ENCODE measurements around the gene PTGS1. TPM values are rescaled to one million over a fixed set of nuclear protein-coding genes. Genes with fewer than 3 reads are reported as not detected.
"Not testable (repeated sequence)": the region's sequence is repeated elsewhere in the genome, so short reads cannot be mapped to it uniquely, and the experiment has no call there.

The PTGS1 gene
- polyA plus RNA-seq, result 9.2 TPM
- long read RNA-seq, donor 1, partial matches to known transcripts, result 0 of 1 reads
- long read RNA-seq, donor 1, other reads (novel, unspliced or antisense), result 0 of 1 reads
- long read RNA-seq, donor 2, result 0 reads
- long read RNA-seq, donor 3, result 0 reads
- long read RNA-seq, donor 4, result 0 reads
- long read RNA-seq, donor 5, result 0 reads
- long read RNA-seq, donor 6, partial matches to known transcripts, result 0 of 1 reads
- long read RNA-seq, donor 6, other reads (novel, unspliced or antisense), result 0 of 1 reads
- long read RNA-seq, donor 7, full-length matches to known transcripts, result 4 of 4 reads
- long read RNA-seq, donor 7, partial matches to known transcripts, result 0 of 4 reads
- long read RNA-seq, donor 7, other reads (novel, unspliced or antisense), result 0 of 4 reads
- long read RNA-seq, donor 8, result 0 reads
- long read RNA-seq, donor 9, result 0 reads
- long read RNA-seq, donor 10, result 0 reads
- long read RNA-seq, donor 11, partial matches to known transcripts, result 0 of 2 reads
- long read RNA-seq, donor 11, other reads (novel, unspliced or antisense), result 0 of 2 reads

DNA sequence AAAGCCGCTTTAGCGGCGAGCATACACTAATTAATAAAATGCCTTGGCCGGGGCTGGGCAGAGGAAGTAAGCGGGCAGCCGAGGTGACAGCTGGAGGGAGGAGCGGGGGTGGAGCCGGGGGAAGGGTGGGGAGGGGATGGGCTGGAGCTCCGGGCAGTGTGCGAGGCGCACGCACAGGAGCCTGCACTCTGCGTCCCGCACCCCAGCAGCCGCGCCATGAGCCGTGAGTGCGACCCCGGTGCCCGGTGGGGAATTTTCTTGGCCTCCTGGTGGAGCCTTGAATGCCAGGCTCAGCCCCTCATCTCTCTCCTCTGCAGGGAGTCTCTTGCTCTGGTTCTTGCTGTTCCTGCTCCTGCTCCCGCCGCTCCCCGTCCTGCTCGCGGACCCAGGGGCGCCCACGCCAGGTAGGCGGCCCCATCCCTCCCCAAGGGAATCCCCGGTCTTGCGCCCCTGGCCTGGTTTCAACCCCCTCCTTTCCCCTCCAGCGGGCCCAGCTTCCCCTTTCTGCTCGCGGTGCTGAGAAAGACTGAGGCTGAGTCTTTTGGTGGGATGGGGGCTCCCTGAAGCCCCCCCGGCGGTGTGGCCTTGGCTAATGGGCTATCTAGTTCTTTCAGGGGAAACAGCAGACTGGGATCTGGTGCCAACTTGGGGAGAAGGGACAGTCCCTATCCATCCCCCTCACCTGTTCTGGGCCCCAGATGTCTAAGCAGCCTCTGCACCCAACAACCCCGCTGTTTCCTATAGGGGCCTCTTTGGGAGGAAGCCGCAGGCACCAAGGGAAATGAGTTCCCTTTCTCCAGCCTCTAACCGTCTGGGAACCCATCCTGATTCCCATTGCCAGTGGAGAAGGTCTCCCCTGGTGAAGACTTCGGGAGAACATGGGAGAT is at the start of gene PTGS1:
Gene PTGS1 (plus strand): TSS at position 156 of the 887 bp plus-strand sequence. CDS start 61 bp downstream, at position 217.
- H3K4me3 ChIP-seq (ENCODE audit: low read length), result peak within 1 kb of the TSS; percentile 26
- DNase-seq, result no peak
- no CpG with 5 or more reads among the region's 39 CpGs for WGBS (ENCODE audit: insufficient coverage, low lambda C conversion rate)
- peaks cover 16% of the 10 kb centered on the region for H3K4me1 ChIP-seq (ENCODE audit: control insufficient read depth, insufficient read depth, low read length)
- peaks cover 44% of the 10 kb centered on the region for H3K27me3 ChIP-seq (ENCODE audit: control insufficient read depth, insufficient read depth, low read length)
- no peaks in the 10 kb centered on the region for H3K36me3 ChIP-seq (ENCODE audit: control insufficient read depth, insufficient read depth, low read length)
- H3K27ac ChIP-seq (ENCODE audit: low read length), result no peak within 1 kb of the TSS
- H3K9me3 ChIP-seq (ENCODE audit: control insufficient read depth, low read depth, low read length), result peaks cover 3% of the 10 kb centered on the region

DNA sequence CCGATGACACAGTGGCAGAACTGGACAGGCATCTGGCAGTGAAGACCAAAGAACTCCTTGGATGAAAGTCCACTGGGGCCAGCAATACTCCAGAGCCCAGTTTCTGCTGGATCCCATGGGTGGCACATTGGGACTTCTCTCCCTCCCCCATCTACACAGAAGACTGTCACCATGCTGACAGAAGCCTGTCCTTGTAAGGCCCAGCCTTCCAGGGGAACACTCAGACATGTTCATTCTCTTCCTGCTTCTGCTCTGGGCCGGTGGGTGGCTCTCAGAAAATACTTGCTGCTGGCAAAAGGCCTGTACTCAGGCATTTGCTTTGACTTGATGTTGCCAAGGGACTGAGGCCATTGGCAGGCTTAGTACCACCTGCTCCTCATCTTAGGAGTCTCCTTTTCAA is 48.3 kb upstream of the PTGS1 start:
- H3K27ac ChIP-seq (ENCODE audit: low read length), result no peak overlapping the region
- no peaks in the 10 kb centered on the region for H3K4me1 ChIP-seq (ENCODE audit: control insufficient read depth, insufficient read depth, low read length)
- no peak overlapping the region for H3K4me3 ChIP-seq (ENCODE audit: low read length)
- peaks cover 38% of the 10 kb centered on the region for H3K36me3 ChIP-seq (ENCODE audit: control insufficient read depth, insufficient read depth, low read length)
- no peaks in the 10 kb centered on the region for H3K27me3 ChIP-seq (ENCODE audit: control insufficient read depth, insufficient read depth, low read length)
- no CpG with 5 or more reads among the region's 2 CpGs for WGBS (ENCODE audit: insufficient coverage, low lambda C conversion rate)
- no peaks in the 10 kb centered on the region for H3K9me3 ChIP-seq (ENCODE audit: control insufficient read depth, low read depth, low read length)
- no peak for DNase-seq

DNA sequence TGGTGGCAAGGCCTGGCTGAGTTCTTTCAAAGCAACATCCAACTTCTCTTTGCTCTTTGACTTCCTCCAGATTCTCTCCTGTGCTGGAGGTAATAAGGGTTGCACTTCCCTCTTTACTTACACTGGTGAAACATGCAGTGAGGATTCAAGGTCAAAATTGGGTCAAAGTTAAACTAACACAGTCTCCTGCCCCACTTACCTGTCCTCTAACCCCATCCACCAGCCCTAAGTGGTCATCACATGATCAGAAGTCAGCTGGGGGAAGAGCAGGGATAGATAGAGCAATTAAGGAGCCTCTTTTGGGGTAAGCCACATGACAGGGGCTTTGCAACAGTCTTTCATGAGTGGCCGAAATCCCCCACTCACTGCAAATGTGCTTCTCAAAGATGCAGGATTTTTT is 46.2 kb upstream of the PTGS1 start:
- H3K4me3 ChIP-seq (ENCODE audit: low read length); H3K27ac ChIP-seq (ENCODE audit: low read length); H3K9me3 ChIP-seq (ENCODE audit: control insufficient read depth, low read depth, low read length); H3K4me1 ChIP-seq (ENCODE audit: control insufficient read depth, insufficient read depth, low read length); DNase-seq; H3K27me3 ChIP-seq (ENCODE audit: control insufficient read depth, insufficient read depth, low read length): not testable (repeated sequence)
- no CpG with 5 or more reads among the region's 1 CpG for WGBS (ENCODE audit: insufficient coverage, low lambda C conversion rate)
- peaks cover 40% of the 10 kb centered on the region for H3K36me3 ChIP-seq (ENCODE audit: control insufficient read depth, insufficient read depth, low read length)

DNA sequence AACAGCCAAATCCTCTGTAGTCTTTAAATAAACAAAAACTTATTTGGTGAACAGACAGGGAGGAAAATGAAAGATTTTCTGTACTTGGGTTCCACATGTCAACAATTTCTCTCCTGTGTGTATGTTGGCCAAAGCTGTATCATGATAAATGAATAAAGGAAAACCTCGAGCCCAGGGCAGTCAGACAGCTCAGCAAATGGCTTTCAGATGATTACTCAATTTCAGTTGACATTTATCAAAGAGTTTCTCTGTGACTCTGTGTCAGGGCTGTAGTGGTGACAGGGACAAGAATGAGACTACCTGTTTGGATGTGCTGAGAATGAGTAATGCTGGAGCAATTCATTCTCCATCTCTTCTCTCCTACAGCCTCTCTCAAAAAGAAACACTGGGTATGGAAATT is 45.7 kb upstream of the PTGS1 start:
- WGBS (ENCODE audit: insufficient coverage, low lambda C conversion rate), result no CpG with 5 or more reads among the region's 1 CpG

DNA sequence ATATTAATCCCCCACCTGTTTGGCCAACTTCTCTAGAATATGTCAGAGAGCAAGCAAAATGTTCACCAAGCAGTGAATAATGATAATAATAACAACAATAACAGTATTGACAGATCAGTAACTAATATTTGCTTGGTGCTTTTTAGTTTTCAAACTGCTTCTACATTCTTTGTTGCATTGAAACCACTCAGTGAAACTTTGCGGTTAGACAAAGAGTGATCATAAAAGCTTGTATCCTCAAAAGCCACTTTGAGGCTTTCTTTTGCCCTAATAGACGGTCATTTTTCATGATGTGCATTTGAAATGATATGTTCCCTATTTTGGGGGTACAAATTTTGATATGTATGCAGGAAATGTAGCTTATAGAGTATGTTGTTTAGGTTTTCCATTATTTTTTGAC is 43.6 kb upstream of the PTGS1 start:
- H3K27me3 ChIP-seq (ENCODE audit: control insufficient read depth, insufficient read depth, low read length), result no peaks in the 10 kb centered on the region
- H3K27ac ChIP-seq (ENCODE audit: low read length), result no peak overlapping the region
- peaks cover 38% of the 10 kb centered on the region for H3K36me3 ChIP-seq (ENCODE audit: control insufficient read depth, insufficient read depth, low read length)
- no peaks in the 10 kb centered on the region for H3K9me3 ChIP-seq (ENCODE audit: control insufficient read depth, low read depth, low read length)
- 100% methylated on average over 1 of the region's 2 CpGs for WGBS (ENCODE audit: insufficient coverage, low lambda C conversion rate)
- H3K4me1 ChIP-seq (ENCODE audit: control insufficient read depth, insufficient read depth, low read length), result no peaks in the 10 kb centered on the region
- no peak for DNase-seq
- no peak overlapping the region for H3K4me3 ChIP-seq (ENCODE audit: low read length)

More for the DNA sequence above, 45.7 kb upstream of the PTGS1 start:
- Histone ChIP-seq H3K36me3 (ENCODE audit: control insufficient read depth, insufficient read depth, low read length) (peaks cover 44% of the 10 kb centered on the region), H3K4me3 (ENCODE audit: low read length) (no peak overlapping the region), H3K4me1 (ENCODE audit: control insufficient read depth, insufficient read depth, low read length) (no peaks in the 10 kb centered on the region), H3K27me3 (ENCODE audit: control insufficient read depth, insufficient read depth, low read length) (no peaks in the 10 kb centered on the region), H3K27ac (ENCODE audit: low read length) (no peak overlapping the region), H3K9me3 (ENCODE audit: control insufficient read depth, low read depth, low read length) (no peaks in the 10 kb centered on the region)
- no peak for DNase-seq

DNA sequence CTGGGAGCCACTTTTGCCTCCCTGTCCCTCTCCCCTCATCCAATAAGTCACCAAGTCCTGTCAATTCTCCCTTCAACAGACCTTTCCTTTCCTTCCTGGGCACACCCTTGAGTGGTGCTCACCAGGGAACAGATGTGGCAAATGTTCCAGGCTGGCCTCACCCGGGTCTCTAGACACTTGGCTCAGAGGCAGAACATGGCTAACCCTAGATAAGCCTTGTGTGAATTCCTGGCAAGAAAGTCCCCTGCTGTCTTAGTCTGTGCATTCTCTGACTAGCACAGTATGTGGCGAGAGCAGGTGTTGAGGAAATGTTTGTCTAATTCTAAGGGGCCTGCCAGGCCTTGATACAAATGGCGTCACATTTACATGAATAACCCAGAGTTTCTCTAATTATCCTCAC is 41.2 kb upstream of the PTGS1 start:
- no CpG with 5 or more reads among the region's 3 CpGs for WGBS (ENCODE audit: insufficient coverage, low lambda C conversion rate)
- DNase-seq, result no peak
- Histone ChIP-seq H3K9me3 (ENCODE audit: control insufficient read depth, low read depth, low read length) (no peaks in the 10 kb centered on the region), H3K27me3 (ENCODE audit: control insufficient read depth, insufficient read depth, low read length) (no peaks in the 10 kb centered on the region), H3K36me3 (ENCODE audit: control insufficient read depth, insufficient read depth, low read length) (peaks cover 18% of the 10 kb centered on the region), H3K27ac (ENCODE audit: low read length) (no peak overlapping the region), H3K4me3 (ENCODE audit: low read length) (no peak overlapping the region), H3K4me1 (ENCODE audit: control insufficient read depth, insufficient read depth, low read length) (no peaks in the 10 kb centered on the region)

DNA sequence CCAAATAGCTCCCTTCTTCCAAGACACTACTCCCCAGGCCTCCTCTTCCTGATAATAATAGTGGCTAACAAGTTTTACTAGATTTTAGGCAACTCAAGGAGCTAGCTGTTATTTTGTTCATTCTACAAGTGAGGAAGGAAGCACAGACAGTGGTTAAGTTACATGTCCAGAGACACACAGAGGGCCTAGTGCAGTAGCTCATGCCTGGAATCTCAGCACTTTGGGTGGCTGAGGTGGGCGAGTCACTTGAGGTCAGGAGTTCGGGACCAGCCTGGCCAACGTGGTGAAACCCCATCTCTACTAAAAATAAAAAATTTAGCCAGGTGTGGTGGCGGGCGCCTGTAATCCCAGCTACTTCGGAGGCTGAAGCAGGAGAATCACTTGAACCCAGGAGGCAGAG is 40.4 kb upstream of the PTGS1 start:
- not testable (repeated sequence) for DNase-seq; H3K9me3 ChIP-seq (ENCODE audit: control insufficient read depth, low read depth, low read length); H3K4me1 ChIP-seq (ENCODE audit: control insufficient read depth, insufficient read depth, low read length); H3K27ac ChIP-seq (ENCODE audit: low read length); H3K27me3 ChIP-seq (ENCODE audit: control insufficient read depth, insufficient read depth, low read length); H3K4me3 ChIP-seq (ENCODE audit: low read length)
- peaks cover 18% of the 10 kb centered on the region for H3K36me3 ChIP-seq (ENCODE audit: control insufficient read depth, insufficient read depth, low read length)
- no CpG with 5 or more reads among the region's 6 CpGs for WGBS (ENCODE audit: insufficient coverage, low lambda C conversion rate)

DNA sequence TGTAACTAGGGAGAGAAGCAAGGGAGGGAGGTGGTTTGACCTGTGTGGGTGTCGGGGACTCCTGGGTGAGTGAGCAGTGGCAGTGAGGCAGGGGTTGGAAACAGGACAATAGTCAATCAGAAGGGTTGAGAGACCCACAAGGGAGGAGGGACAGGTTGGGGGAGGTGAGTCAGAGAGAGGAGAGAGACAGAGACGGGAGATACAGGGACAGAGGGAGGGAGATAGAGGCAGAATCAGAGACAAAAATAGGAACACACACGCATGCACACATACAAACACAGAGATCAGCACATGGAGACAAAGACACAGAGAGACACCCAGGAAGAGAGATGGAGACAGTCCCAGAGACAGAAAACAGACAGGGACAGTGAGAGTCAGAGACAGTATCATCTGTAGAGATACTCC is 39.3 kb upstream of the PTGS1 start:
- Histone ChIP-seq H3K9me3 (ENCODE audit: control insufficient read depth, low read depth, low read length) (no peaks in the 10 kb centered on the region), H3K27me3 (ENCODE audit: control insufficient read depth, insufficient read depth, low read length) (peaks cover 7% of the 10 kb centered on the region), H3K36me3 (ENCODE audit: control insufficient read depth, insufficient read depth, low read length) (peaks cover 18% of the 10 kb centered on the region), H3K27ac (ENCODE audit: low read length) (no peak overlapping the region), H3K4me3 (ENCODE audit: low read length) (no peak overlapping the region), H3K4me1 (ENCODE audit: control insufficient read depth, insufficient read depth, low read length) (no peaks in the 10 kb centered on the region)
- no peak for DNase-seq
- no CpG with 5 or more reads among the region's 3 CpGs for WGBS (ENCODE audit: insufficient coverage, low lambda C conversion rate)

DNA sequence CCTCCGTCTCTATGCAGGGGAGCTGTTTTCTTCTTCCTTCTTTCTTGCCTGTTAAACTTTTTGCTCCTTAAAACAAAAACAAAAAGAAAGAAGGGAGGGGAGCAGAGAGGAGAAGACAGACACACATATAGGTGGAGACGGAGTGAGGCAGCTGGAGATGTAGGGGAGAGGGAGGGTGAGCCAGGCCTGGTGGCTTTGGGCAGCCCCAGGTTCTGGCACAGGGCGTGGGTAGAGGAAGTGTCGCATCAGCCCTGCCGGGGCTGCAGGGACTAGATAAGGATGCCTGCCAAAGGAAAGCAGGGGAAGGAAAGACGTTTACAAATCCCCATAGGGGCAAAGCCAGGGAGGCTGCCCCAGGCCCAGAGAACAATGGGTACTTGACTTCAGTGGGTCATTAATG is 38.7 kb upstream of the PTGS1 start:
- peaks cover 13% of the 10 kb centered on the region for H3K36me3 ChIP-seq (ENCODE audit: control insufficient read depth, insufficient read depth, low read length)

DNA sequence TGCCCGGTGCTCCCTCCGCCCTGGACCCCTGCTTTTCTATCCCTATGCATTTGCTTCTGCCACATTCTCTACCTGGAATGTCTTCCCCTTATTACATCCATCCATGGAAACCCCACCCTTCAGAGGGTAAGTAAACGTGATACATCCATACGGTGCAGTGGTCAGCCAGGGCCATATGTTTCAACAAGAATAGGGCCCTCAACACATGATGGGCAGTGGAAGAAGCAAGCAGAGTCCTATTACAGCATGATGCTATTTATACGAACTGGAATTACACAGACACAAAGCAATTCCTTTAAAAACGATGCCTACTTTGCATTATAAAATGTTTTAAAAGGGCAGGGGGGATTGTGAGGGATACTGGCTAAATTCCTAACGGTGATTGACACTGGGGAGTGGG is 38.2 kb upstream of the PTGS1 start:
- Histone ChIP-seq H3K4me3 (ENCODE audit: low read length) (no peak overlapping the region), H3K9me3 (ENCODE audit: control insufficient read depth, low read depth, low read length) (no peaks in the 10 kb centered on the region), H3K36me3 (ENCODE audit: control insufficient read depth, insufficient read depth, low read length) (peaks cover 13% of the 10 kb centered on the region), H3K4me1 (ENCODE audit: control insufficient read depth, insufficient read depth, low read length) (no peaks in the 10 kb centered on the region), H3K27ac (ENCODE audit: low read length) (no peak overlapping the region), H3K27me3 (ENCODE audit: control insufficient read depth, insufficient read depth, low read length) (peaks cover 18% of the 10 kb centered on the region)
- DNase-seq, result no peak
- no CpG with 5 or more reads among the region's 7 CpGs for WGBS (ENCODE audit: insufficient coverage, low lambda C conversion rate)

More for the DNA sequence above, 38.7 kb upstream of the PTGS1 start:
- Histone ChIP-seq H3K4me3 (ENCODE audit: low read length) (no peak overlapping the region), H3K9me3 (ENCODE audit: control insufficient read depth, low read depth, low read length) (no peaks in the 10 kb centered on the region), H3K27me3 (ENCODE audit: control insufficient read depth, insufficient read depth, low read length) (peaks cover 12% of the 10 kb centered on the region), H3K4me1 (ENCODE audit: control insufficient read depth, insufficient read depth, low read length) (no peaks in the 10 kb centered on the region), H3K27ac (ENCODE audit: low read length) (no peak overlapping the region)
- DNase-seq, result peak in 1 of 2 donors; percentile 28
- WGBS (ENCODE audit: insufficient coverage, low lambda C conversion rate), result 63% methylated on average over 1 of the region's 6 CpGs
